Measurements from ENCODE around the gene ANKS6. TPM values are rescaled to one million over a fixed set of nuclear protein-coding genes. Genes with fewer than 3 reads are reported as not detected.

The ANKS6 gene
- total and polyA plus RNA-seq, 9 of the 15 experiments (the other 6 are each of a cell fraction or from before 2014, with no cell fraction given): 9.9 to 74.5 (median 36.9) TPM

GRCh38 chr9:98801969-98802371 is 5.6 kb upstream of the ANKS6 start (continued):
- TF ChIP-seq REST (IDR thresholded peaks at IDR 0.05; ENCODE audit: borderline replicate concordance): no peak
- no peak for TF ChIP-seq REST (CRISPR knock-in tag; IDR thresholded peaks at IDR 0.05; ENCODE audit: low read depth)
- no peak for TF ChIP-seq RAD21 (CRISPR knock-in tag; conservative IDR thresholded peaks at IDR 0.05 in 1 of 2, IDR thresholded peaks at IDR 0.05 in 1 of 2)

Measured in K562 (cell line).